ENCODE measurements around the gene PROSER2.
A peak's percentile ranks its signal among the peaks of the same experiment; 100 is the strongest.

Gene PROSER2

GRCh38 chr10:11913079-11913641 is 90.0 kb downstream of the PROSER2 start:
- no peak for DNase-seq

GRCh38 chr10:11918384-11918783 is 95.2 kb downstream of the PROSER2 start:
- DNase-seq = peak in 1 of 3 experiments; percentile 16

GRCh38 chr10:11919271-11919670 is 96.1 kb downstream of the PROSER2 start:
- peak in 2 of 3 experiments; percentile 7 to 62 for DNase-seq

All from NCI-H1417 (cell line).